Measurements from ENCODE around the gene TEX19. TPM values are rescaled to one million over a fixed set of nuclear protein-coding genes. Genes with fewer than 3 reads are reported as not detected.
A peak's percentile ranks its signal among the peaks of the same experiment; 100 is the strongest.

TEX19 gene
- total and polyA plus RNA-seq, 9 of the 15 experiments (the other 6 are each of a cell fraction or from before 2014, with no cell fraction given), result 0.10 to 4.9 (median 1.9) TPM

DNA sequence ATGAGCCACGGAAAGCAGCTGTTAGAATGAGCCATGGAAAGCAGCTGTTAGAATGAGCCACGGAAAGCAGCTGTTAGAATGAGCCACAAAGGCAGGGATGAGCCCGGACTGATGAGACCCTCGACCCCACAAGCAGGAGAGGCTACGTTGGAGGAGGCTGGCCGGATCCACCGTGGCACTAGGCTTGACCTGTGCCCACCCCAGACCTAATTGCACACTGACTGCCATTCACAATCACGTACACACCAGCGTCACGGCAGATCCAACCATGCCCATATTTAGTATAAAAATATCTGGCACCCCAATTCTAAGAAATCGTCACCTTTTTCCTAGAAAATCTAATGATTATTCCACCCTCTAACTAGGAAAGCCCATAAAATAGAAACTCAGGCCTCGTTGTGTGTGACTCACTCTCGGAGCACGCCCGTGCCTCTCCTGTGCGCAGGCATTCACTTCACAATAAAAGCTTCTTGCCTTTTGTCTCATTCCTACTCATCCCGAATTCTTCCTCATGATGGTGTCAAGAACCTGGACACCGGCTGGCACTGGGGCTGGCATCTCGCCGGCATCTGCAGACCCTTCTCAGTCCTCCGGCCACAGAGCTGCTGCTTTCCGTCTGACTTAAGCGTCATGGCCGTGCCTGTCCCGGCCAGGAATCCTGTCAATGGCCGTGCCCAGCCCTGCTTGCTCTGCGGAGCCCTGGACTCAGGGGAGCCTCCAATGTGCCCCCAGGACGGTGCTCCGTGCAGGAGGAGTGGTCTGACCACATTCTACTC lies 20.0 kb upstream of the TEX19 start (continued):
- TF ChIP-seq ZNF561 (CRISPR knock-in tag; conservative IDR thresholded peaks at IDR 0.05) (no peak), ZNF232 (CRISPR knock-in tag; IDR thresholded peaks at IDR 0.05) (no peak), CTBP1 (IDR thresholded peaks at IDR 0.05; ENCODE audit: borderline replicate concordance) (peak; percentile 63; the same call in 1 of the 2 replicates), NUFIP1 (IDR thresholded peaks at IDR 0.05; ENCODE audit: partially characterized antibody) (no peak), TEAD4 (IDR thresholded peaks at IDR 0.05; ENCODE audit: low read length) (peak; percentile 63), TEAD4 (CRISPR knock-in tag; IDR thresholded peaks at IDR 0.05; ENCODE audit: borderline replicate concordance) (no peak), E2F3 (CRISPR knock-in tag; IDR thresholded peaks at IDR 0.05) (0 out of 2 replicates have a peak, but pooled peaks have one; percentile 23), POLR2AphosphoS2 (IDR thresholded peaks at IDR 0.05; ENCODE audit: low read length) (no peak), DACH1 (IDR thresholded peaks at IDR 0.05; ENCODE audit: partially characterized antibody) (peak; percentile 89), ERF (CRISPR knock-in tag; IDR thresholded peaks at IDR 0.05) (peak; percentile 86; the same call in 1 of the 2 replicates), ZNF696 (CRISPR knock-in tag; conservative IDR thresholded peaks at IDR 0.05) (no peak), TRIM24 (IDR thresholded peaks at IDR 0.05) (peak in 1 of 2 experiments; percentile 41; a peak in 1 of 4 replicates), SRSF3 (IDR thresholded peaks at IDR 0.05; ENCODE audit: insufficient read depth, low read length) (no peak)
- TF ChIP-seq, protein P1, sequence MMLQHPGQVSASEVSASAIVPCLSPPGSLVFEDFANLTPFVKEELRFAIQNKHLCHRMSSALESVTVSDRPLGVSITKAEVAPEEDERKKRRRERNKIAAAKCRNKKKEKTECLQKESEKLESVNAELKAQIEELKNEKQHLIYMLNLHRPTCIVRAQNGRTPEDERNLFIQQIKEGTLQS (IDR thresholded peaks at IDR 0.05), result peak; percentile 93
- TF ChIP-seq, protein P1 (CRISPR knock-in tag; conservative IDR thresholded peaks at IDR 0.05), result 0 out of 2 replicates have a peak, but pooled peaks have one; percentile 33
- TF ChIP-seq, protein P2, sequence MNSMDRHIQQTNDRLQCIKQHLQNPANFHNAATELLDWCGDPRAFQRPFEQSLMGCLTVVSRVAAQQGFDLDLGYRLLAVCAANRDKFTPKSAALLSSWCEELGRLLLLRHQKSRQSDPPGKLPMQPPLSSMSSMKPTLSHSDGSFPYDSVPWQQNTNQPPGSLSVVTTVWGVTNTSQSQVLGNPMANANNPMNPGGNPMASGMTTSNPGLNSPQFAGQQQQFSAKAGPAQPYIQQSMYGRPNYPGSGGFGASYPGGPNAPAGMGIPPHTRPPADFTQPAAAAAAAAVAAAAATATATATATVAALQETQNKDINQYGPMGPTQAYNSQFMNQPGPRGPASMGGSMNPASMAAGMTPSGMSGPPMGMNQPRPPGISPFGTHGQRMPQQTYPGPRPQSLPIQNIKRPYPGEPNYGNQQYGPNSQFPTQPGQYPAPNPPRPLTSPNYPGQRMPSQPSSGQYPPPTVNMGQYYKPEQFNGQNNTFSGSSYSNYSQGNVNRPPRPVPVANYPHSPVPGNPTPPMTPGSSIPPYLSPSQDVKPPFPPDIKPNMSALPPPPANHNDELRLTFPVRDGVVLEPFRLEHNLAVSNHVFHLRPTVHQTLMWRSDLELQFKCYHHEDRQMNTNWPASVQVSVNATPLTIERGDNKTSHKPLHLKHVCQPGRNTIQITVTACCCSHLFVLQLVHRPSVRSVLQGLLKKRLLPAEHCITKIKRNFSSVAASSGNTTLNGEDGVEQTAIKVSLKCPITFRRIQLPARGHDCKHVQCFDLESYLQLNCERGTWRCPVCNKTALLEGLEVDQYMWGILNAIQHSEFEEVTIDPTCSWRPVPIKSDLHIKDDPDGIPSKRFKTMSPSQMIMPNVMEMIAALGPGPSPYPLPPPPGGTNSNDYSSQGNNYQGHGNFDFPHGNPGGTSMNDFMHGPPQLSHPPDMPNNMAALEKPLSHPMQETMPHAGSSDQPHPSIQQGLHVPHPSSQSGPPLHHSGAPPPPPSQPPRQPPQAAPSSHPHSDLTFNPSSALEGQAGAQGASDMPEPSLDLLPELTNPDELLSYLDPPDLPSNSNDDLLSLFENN (IDR thresholded peaks at IDR 0.05; ENCODE audit: low read depth in 2 of 2, low read length in 2 of 2), result no peak
- TF ChIP-seq, protein P3, sequence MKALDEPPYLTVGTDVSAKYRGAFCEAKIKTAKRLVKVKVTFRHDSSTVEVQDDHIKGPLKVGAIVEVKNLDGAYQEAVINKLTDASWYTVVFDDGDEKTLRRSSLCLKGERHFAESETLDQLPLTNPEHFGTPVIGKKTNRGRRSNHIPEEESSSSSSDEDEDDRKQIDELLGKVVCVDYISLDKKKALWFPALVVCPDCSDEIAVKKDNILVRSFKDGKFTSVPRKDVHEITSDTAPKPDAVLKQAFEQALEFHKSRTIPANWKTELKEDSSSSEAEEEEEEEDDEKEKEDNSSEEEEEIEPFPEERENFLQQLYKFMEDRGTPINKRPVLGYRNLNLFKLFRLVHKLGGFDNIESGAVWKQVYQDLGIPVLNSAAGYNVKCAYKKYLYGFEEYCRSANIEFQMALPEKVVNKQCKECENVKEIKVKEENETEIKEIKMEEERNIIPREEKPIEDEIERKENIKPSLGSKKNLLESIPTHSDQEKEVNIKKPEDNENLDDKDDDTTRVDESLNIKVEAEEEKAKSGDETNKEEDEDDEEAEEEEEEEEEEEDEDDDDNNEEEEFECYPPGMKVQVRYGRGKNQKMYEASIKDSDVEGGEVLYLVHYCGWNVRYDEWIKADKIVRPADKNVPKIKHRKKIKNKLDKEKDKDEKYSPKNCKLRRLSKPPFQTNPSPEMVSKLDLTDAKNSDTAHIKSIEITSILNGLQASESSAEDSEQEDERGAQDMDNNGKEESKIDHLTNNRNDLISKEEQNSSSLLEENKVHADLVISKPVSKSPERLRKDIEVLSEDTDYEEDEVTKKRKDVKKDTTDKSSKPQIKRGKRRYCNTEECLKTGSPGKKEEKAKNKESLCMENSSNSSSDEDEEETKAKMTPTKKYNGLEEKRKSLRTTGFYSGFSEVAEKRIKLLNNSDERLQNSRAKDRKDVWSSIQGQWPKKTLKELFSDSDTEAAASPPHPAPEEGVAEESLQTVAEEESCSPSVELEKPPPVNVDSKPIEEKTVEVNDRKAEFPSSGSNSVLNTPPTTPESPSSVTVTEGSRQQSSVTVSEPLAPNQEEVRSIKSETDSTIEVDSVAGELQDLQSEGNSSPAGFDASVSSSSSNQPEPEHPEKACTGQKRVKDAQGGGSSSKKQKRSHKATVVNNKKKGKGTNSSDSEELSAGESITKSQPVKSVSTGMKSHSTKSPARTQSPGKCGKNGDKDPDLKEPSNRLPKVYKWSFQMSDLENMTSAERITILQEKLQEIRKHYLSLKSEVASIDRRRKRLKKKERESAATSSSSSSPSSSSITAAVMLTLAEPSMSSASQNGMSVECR (CRISPR knock-in tag; IDR thresholded peaks at IDR 0.05), result peak; percentile 48; the same call in 1 of the 2 replicates
- TF ChIP-seq, protein P4, sequence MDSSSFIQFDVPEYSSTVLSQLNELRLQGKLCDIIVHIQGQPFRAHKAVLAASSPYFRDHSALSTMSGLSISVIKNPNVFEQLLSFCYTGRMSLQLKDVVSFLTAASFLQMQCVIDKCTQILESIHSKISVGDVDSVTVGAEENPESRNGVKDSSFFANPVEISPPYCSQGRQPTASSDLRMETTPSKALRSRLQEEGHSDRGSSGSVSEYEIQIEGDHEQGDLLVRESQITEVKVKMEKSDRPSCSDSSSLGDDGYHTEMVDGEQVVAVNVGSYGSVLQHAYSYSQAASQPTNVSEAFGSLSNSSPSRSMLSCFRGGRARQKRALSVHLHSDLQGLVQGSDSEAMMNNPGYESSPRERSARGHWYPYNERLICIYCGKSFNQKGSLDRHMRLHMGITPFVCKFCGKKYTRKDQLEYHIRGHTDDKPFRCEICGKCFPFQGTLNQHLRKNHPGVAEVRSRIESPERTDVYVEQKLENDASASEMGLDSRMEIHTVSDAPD (CRISPR knock-in tag; IDR thresholded peaks at IDR 0.05), result no peak
